ENCODE measurements around the gene PEX5L. TPM values are rescaled to one million over a fixed set of nuclear protein-coding genes. Genes with fewer than 3 reads are reported as not detected.

The PEX5L gene
- polyA plus RNA-seq, 1 donor from 2014 or later = 1.0 TPM

DNA sequence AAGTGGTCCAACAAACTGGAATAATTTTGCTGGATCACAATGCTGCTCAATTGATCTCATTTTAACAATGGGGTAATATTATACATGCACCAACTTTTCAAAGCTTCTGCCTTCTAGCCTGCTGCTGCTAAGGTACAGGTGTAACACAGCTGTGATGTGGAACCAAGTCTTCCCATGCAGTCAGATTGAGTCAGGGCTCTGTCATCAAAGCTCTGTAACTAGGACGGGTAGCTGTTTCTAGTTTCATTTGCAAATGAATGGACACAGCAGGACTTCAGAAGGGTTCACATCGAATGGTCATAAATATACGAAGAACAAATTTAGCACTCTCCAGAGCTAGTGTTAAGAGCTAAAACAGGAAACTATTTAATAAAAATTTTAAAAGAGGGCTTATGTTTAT lies 194.7 kb downstream of the PEX5L start:
- TF ChIP-seq, protein P1, sequence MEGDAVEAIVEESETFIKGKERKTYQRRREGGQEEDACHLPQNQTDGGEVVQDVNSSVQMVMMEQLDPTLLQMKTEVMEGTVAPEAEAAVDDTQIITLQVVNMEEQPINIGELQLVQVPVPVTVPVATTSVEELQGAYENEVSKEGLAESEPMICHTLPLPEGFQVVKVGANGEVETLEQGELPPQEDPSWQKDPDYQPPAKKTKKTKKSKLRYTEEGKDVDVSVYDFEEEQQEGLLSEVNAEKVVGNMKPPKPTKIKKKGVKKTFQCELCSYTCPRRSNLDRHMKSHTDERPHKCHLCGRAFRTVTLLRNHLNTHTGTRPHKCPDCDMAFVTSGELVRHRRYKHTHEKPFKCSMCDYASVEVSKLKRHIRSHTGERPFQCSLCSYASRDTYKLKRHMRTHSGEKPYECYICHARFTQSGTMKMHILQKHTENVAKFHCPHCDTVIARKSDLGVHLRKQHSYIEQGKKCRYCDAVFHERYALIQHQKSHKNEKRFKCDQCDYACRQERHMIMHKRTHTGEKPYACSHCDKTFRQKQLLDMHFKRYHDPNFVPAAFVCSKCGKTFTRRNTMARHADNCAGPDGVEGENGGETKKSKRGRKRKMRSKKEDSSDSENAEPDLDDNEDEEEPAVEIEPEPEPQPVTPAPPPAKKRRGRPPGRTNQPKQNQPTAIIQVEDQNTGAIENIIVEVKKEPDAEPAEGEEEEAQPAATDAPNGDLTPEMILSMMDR (IDR thresholded peaks at IDR 0.05; ENCODE audit: poor library complexity, severe bottlenecking) = no peak
- no peak for TF ChIP-seq SMC3 (conservative IDR thresholded peaks at IDR 0.05; ENCODE audit: poor library complexity)
- TF ChIP-seq EP300 (conservative IDR thresholded peaks at IDR 0.05; ENCODE audit: poor library complexity, severe bottlenecking) = no peak
- TF ChIP-seq EZH2 (IDR thresholded peaks at IDR 0.05; ENCODE audit: borderline replicate concordance, insufficient read depth, low read length, poor library complexity, severe bottlenecking) = no peak
- TF ChIP-seq RAD21 (conservative IDR thresholded peaks at IDR 0.05) = no peak
- TF ChIP-seq, protein P2, sequence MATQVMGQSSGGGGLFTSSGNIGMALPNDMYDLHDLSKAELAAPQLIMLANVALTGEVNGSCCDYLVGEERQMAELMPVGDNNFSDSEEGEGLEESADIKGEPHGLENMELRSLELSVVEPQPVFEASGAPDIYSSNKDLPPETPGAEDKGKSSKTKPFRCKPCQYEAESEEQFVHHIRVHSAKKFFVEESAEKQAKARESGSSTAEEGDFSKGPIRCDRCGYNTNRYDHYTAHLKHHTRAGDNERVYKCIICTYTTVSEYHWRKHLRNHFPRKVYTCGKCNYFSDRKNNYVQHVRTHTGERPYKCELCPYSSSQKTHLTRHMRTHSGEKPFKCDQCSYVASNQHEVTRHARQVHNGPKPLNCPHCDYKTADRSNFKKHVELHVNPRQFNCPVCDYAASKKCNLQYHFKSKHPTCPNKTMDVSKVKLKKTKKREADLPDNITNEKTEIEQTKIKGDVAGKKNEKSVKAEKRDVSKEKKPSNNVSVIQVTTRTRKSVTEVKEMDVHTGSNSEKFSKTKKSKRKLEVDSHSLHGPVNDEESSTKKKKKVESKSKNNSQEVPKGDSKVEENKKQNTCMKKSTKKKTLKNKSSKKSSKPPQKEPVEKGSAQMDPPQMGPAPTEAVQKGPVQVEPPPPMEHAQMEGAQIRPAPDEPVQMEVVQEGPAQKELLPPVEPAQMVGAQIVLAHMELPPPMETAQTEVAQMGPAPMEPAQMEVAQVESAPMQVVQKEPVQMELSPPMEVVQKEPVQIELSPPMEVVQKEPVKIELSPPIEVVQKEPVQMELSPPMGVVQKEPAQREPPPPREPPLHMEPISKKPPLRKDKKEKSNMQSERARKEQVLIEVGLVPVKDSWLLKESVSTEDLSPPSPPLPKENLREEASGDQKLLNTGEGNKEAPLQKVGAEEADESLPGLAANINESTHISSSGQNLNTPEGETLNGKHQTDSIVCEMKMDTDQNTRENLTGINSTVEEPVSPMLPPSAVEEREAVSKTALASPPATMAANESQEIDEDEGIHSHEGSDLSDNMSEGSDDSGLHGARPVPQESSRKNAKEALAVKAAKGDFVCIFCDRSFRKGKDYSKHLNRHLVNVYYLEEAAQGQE (IDR thresholded peaks at IDR 0.05; ENCODE audit: borderline replicate concordance) = no peak
- H3F3A ChIP-seq (ENCODE audit: insufficient read depth, low read length, poor library complexity, severe bottlenecking) = no peaks in the 10 kb centered on the region

DNA sequence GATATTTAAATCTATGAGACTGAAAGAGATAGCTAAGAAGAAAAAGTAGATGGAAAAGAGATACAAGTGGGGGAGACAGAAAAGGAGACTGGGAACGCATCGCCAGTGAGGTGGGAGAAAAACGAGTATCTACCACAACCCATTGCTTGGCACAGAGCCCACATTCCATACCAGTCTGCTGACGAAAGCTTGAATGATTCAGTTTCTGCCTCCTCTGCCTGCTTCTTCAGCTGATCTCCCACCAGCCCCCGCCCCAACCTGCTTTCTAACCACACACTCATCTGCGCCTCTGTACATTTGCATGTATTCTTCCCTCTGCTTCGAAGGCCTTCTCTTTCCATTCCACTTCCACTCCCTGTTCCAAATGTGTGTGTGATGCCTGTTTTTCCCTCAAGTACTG lies 195.8 kb downstream of the PEX5L start:
- Histone ChIP-seq H2AFZ (ENCODE audit: low read depth, low read length) (no peak overlapping the region), H3K4me2 (ENCODE audit: low read length) (no peak overlapping the region)

More for the DNA sequence above, 194.7 kb downstream of the PEX5L start:
- Histone ChIP-seq H3K9ac (ENCODE audit: low read length) (no peak overlapping the region), H3K9me2 (ENCODE audit: insufficient read depth, low read length) (no peaks in the 10 kb centered on the region), H3K9me3 (ENCODE audit: low read length) (no peaks in the 10 kb centered on the region), H3K36me3 (ENCODE audit: insufficient read depth, low read length) (no peaks in the 10 kb centered on the region), H3K4me2 (ENCODE audit: low read length) (no peak overlapping the region), H3K27ac (ENCODE audit: low read length) (no peak overlapping the region), H3K4me3 (ENCODE audit: low read length) (no peak overlapping the region), H2AFZ (ENCODE audit: low read depth, low read length) (no peak overlapping the region), H3K27me3 (ENCODE audit: insufficient read depth, low read depth, low read length) (no peaks in the 10 kb centered on the region), H4K20me1 (ENCODE audit: insufficient read depth) (no peaks in the 10 kb centered on the region), H3K79me2 (replicated peaks; ENCODE audit: insufficient read depth, low read length) (no peaks in the 10 kb centered on the region)

More for the DNA sequence above, 195.8 kb downstream of the PEX5L start:
- Histone ChIP-seq H3K27me3 (ENCODE audit: insufficient read depth, low read depth, low read length) (no peaks in the 10 kb centered on the region), H3K36me3 (ENCODE audit: insufficient read depth, low read length) (no peaks in the 10 kb centered on the region), H3K27ac (ENCODE audit: low read length) (no peak overlapping the region), H3F3A (ENCODE audit: insufficient read depth, low read length, poor library complexity, severe bottlenecking) (no peaks in the 10 kb centered on the region), H4K20me1 (ENCODE audit: insufficient read depth) (no peaks in the 10 kb centered on the region), H3K9me3 (ENCODE audit: low read length) (no peaks in the 10 kb centered on the region), H3K9me2 (ENCODE audit: insufficient read depth, low read length) (no peaks in the 10 kb centered on the region), H3K9ac (ENCODE audit: low read length) (no peak overlapping the region), H3K4me3 (ENCODE audit: low read length) (no peak overlapping the region), H3K79me2 (replicated peaks; ENCODE audit: insufficient read depth, low read length) (no peaks in the 10 kb centered on the region)
- no peak for TF ChIP-seq MXI1 (conservative IDR thresholded peaks at IDR 0.05; ENCODE audit: poor library complexity, severe bottlenecking)
- TF ChIP-seq, protein P1 (IDR thresholded peaks at IDR 0.05; ENCODE audit: poor library complexity, severe bottlenecking) = no peak
- TF ChIP-seq SMC3 (conservative IDR thresholded peaks at IDR 0.05; ENCODE audit: poor library complexity) = no peak
- TF ChIP-seq EZH2 (IDR thresholded peaks at IDR 0.05; ENCODE audit: borderline replicate concordance, insufficient read depth, low read length, poor library complexity, severe bottlenecking) = no peak
- no peak for TF ChIP-seq TAF1 (IDR thresholded peaks at IDR 0.05; ENCODE audit: low read depth)
- TF ChIP-seq EP300 (conservative IDR thresholded peaks at IDR 0.05; ENCODE audit: poor library complexity, severe bottlenecking) = no peak
- TF ChIP-seq, protein P2 (IDR thresholded peaks at IDR 0.05; ENCODE audit: borderline replicate concordance) = no peak
- no peak for TF ChIP-seq RAD21 (conservative IDR thresholded peaks at IDR 0.05)
- no peak for TF ChIP-seq POLR2AphosphoS5 (IDR thresholded peaks at IDR 0.05)
